Measurements from ENCODE around the gene DQX1.

DNA sequence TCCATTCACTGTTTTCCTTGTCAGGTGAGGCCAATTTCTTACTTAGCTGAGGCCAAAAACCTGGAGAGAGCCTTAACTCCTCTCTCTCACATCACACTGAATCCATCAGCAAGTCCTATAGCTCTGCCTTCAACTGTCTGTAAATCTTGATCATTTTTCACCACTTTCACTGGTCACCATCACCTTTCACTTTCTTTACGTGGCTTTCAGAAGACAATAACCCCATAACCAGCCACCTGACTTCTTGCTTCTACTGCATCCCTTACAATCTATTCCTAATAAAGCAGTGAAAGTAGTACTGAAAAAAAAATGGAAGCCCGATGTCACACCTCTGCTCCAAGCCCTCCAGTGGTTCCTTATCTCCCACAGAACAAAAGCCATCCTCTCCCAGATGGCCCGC is 20.0 kb upstream of the DQX1 start:
- TF ChIP-seq, protein P1, sequence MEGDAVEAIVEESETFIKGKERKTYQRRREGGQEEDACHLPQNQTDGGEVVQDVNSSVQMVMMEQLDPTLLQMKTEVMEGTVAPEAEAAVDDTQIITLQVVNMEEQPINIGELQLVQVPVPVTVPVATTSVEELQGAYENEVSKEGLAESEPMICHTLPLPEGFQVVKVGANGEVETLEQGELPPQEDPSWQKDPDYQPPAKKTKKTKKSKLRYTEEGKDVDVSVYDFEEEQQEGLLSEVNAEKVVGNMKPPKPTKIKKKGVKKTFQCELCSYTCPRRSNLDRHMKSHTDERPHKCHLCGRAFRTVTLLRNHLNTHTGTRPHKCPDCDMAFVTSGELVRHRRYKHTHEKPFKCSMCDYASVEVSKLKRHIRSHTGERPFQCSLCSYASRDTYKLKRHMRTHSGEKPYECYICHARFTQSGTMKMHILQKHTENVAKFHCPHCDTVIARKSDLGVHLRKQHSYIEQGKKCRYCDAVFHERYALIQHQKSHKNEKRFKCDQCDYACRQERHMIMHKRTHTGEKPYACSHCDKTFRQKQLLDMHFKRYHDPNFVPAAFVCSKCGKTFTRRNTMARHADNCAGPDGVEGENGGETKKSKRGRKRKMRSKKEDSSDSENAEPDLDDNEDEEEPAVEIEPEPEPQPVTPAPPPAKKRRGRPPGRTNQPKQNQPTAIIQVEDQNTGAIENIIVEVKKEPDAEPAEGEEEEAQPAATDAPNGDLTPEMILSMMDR (conservative IDR thresholded peaks at IDR 0.05 in 1 of 2, IDR thresholded peaks at IDR 0.05 in 1 of 2; ENCODE audit: extremely low read depth in 1 of 2, insufficient read depth in 1 of 2, low read depth in 1 of 2, low read length in 2 of 2): no peak
- no peak for TF ChIP-seq EZH2 (IDR thresholded peaks at IDR 0.05; ENCODE audit: borderline replicate concordance, low read length)

All from mammary epithelial cell (primary cell).